HG03135 (cell line): Measurements from ENCODE around the gene CSPG4.

ENCODE experiments used
- ATAC-seq: cut with Tn5 transposase; IDR thresholded peaks from one replicate; pipeline ENCODE4 v1.9.1; 2021; ENCODE audit warnings: mild to moderate bottlenecking, moderate library complexity; ENCODE audit not compliant: unreplicated experiment

CSPG4 gene

DNA sequence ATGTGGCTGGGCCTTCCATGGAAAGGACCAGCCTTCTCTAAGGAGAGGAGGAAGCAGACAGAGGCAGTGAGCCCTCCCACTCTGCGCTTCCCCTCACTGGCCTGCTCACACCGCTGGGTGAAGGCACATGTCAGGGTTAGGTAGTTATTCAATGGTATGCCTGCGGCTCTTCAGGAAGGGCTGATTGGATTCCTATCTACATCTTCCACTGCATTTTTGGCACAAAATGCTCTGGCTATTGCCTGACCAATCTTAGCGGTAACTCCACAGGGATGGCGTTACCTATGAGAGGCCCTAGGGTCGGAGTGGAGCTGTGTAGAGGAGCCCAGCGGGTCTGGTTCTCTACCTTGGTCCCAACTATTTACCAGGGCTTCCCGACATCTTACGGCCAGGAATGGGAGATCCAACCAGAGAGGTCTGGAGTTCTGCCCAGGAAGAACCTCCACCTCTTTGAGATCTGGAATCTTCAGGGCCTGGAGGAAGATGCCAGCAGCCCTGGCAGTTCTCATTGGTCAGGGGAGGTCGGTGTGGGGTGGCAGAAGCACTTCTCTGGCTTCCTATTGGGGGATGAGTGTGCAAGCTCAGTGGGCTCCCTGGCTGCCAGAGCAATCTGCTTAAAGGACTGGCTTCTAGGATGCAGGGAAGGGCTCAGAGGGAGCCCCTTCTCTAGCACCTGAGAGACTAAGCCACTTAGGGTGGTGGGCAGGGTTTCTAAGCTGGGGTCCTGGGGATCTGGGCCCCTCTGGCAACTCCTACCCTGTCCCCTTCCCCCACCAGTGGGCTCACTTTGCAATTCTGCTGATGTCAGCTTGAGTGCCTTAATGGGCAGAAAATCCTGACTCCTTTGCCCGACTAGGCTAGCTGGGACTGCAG is 40.7 kb downstream of the CSPG4 start:
- no peak for ATAC-seq

DNA sequence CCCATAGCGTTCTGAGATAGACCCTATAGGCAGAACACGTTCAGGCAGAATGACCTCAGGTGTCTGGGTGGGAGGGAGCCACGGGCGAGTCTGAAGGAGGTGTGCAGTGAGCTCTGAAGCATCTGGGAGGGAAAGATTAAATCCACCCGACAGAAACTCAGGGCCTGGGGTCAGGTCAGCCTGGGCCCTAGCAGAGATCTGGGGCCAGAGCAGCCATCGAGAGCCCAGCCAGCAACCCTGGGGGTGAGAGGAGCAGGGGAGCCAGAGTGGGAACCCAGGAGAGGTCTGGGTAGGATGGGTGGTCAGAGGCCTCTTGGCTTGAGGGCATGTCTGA is 42.8 kb downstream of the CSPG4 start:
- no peak for ATAC-seq

DNA sequence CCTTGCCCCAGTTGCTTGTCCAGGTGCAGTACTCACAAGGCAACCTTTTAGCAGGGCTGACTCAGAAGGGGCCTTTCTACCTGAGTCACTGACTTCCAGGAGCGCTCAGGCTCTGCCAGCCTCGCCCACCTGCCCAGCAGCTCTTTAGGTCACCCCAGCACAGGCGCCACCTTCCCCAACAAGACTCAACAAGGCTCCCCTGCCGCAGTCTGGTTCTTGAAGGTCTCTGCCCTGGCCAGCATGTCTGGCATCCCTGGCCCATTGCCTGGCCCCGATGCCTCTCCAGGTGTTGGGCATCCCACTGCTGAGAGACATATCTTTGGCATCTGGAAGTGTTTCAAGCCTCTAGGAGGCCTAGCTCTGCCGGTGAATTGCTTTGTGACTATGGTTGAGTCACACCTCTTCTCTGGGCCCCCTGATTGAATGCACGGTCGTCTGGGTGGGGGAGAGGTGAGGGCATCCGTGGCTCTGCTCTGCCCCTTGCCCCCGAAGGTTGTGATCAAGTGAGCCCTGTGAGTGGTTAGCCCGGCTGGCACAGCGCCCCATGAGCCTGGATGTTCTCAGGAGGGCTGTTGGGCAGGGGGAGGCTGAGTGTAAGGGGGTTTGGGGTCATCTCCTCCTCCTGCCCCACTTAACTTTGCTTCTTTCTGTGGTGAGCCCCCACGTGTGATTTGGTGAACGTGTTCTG is 43.3 kb downstream of the CSPG4 start:
- ATAC-seq: no peak

- no peak for ATAC-seq
Observed at GRCh38 chr15:75666823-75667501, 45.7 kb downstream of the CSPG4 start.

- no peak for ATAC-seq
Observed at GRCh38 chr15:75663931-75664421, 48.7 kb downstream of the CSPG4 start.

DNA sequence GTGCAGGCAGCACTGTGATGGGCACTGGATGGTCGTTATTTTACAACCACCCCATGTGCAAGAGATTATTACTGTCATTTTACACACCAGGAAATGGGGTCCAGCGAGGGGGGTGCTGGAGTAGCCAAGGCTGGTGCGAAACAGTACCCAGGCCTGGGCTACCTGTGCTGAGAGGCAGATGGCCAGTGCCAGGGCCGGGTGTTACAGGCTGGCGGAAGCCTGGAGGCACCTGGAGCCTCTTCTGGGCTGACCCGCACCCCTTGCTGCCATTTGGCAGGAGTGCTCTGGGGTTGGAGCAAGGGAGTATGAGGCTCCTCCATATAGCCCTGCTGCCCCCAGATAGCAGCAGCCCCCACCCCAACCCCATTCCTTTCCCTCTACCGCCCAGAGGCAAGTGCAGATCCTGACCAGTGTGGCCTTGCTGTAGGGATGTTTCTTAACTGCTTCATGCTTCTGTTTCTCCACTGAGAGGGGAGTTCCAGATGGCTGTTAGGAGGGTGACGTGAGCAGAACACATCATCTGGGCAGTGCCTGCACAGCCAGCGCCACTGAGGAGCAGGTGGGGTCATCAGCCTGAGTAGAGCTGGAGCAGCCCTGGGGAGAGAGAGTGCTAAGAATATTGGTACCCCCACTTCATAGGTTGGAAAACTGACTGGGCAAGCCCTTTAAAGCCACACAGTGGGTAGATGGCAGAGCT is 49.7 kb downstream of the CSPG4 start:
- no peak for ATAC-seq

DNA sequence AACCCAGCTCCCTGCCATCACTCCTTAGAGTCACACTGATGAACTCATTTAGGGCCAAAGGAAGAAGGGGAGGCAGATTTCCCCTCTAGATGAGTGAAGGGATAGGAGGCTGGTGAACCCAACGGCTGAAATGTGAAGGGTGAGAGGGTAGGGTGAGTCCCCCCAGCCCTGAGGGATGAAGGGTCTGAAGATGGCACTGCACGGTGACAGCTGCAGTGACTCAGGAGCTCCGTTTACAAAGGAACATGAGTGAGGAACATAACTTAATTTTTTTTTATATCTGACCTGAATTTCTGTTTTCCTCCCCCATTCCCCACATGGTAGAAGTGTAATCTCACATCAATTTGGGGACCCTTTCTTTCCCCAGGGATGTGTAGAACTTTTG is 50.9 kb downstream of the CSPG4 start:
- no peak for ATAC-seq

- no peak for ATAC-seq
Observed at GRCh38 chr15:75661100-75661755, 51.4 kb downstream of the CSPG4 start.

- ATAC-seq: no peak
Observed at GRCh38 chr15:75659928-75660645, 52.6 kb downstream of the CSPG4 start.

- no peak for ATAC-seq
Observed at GRCh38 chr15:75659141-75659771, 53.4 kb downstream of the CSPG4 start.

DNA sequence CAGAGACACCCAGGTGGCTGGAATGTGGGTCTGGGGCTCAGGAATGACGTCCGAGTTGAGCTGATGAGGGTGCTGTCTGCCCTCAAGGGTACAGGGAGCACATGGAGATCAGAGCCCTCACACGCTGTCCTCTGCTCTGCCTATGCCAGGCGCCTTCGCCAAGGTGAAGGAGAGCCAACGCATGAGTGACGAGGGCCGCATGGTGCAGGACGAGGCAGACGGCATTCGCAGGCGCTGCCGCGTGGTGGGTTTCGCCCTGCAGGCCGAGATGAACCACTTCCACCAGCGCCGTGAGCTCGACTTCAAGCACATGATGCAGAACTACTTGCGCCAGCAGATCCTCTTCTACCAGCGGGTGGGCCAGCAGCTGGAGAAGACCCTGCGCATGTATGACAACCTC is 55.8 kb downstream of the CSPG4 start:
- ATAC-seq: no peak

DNA sequence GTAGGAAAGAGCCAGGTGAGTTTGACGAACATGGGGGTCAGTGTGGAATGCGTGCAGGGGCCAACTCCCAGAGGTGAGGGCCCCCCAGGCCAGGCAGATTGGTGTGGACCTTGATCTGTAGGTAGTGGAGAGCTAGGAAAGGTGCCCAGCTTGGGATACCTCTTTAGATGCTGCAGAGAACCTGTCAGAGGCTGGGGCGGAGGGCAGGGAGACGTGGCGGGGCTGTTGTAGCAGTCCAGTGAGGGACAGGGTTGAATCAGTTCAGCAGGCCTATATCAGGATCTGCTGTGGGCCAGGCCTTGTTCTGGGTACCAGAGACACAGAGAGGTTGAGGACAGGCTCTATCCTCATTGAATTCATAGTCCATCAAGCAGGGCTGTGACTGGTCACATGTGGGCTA is 56.3 kb downstream of the CSPG4 start:
- no peak for ATAC-seq

- ATAC-seq: no peak
Observed at GRCh38 chr15:75655931-75656330, 56.7 kb downstream of the CSPG4 start.

DNA sequence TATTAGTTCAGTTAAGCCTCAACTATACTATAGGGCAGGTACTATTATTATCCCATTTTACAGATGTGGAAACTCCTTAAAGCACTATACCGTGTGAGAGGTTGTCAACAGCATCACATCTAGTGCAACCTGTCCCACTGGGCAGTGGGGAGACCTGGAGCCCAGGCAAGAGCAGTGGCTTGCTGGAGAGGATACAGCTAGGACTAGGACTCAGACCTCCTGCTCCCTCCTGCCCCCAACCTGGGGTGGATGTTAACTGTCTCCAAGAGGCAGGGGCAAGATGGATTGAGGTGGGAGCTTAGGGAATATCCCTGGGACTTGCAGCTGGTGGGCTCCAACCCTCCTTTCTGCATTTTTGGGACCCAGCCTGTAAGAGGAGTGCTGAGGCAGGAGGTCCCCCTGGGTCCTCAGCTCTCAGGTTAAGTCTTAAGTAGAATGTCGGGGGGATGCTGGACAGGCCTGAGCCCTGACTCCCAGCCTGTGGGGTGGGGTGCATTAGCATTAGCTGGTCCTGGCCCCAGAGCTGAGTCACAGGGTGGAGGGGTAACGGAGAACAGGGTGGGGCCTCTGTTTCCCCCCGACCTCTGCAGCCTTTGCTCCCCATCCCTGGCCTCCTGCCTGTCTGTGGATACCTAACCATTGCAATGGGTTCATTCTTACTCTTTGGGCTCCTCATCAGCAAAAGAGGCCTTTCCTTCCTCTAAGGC is 58.3 kb downstream of the CSPG4 start:
- ATAC-seq: no peak

GRCh38 chr15:75653347-75653913 is 59.2 kb downstream of the CSPG4 start:
- no peak for ATAC-seq

DNA sequence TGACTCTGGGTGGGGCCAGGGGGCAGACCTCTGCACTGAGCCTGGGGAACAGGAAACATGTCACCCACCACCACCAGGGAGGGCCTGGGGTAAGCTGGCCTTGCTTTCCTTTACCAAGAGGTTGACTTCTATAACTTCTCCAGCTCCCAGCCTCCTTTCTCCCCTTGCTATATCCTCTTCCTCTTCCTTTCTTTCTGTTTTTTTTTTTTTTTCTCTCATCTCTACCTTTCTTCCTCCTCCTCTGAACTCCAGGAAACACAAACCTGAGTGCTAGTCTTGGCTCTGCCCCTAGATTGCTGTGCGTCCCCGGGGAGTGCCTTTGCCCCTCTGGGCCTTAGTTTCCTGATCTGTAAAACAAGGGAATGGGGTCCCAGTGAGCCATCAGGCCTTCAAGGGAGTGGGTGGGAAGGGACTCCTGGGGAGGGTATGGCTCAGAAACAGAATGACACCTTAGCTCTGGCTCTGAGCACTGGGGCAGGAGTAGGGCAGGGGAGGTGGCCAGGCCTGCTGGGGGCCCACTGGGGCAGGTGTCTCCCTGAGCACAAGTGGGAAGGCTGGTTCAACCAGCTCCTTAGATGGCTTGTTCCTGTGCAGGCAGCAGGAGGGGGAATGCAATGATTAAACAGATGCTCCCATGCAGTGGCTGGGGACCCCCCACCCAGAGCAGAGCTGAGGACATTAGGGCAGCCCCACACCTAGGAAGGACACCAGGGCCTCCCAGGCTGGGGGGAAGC is 60.7 kb downstream of the CSPG4 start:
- no peak for ATAC-seq

DNA sequence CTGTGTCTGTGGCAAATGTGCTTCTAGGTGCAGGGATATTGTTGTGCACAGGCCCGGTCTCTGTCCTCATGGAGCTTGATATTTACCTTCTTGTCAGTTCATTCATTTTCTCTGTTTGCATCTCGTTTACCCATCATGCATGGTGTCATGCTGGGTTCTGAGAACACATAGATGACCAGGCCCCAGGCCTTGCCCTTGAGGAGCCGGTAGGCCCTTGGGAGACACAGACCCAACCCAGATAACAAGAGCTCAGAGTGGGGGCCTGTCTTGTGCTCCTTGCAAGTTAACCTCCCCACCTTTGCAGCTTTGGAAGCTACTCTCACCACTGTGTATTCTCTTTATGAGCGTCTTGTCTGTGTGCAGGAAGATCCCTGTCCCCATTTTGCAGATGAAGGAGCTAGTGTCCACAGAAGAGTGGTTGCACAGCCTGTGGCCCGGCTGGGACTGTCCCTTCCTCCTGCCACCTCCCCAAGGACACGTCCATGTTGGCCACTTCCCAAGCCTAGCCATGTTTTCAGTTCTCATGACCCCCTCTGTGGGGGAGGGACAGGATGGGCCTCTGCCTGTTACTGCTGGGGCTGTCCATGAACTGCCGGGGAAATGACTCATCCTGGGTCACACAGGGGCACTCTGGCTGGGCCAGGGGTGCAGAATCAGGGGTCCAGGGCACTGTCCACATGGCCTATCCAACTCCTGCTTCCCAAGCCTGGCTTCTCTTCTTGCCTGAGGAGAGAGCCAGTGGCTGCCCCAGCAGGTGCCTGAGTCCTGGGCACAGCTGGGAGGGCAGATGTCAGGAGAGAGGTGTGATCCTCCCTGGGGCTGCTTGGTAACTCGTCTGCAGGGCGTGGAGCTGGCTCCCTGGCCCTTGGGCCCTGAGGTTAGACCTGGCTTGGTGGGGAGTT is 61.5 kb downstream of the CSPG4 start:
- ATAC-seq: no peak
